Hepatocyte (in vitro differentiated cells): ENCODE results near the gene RBMS1.

Experiments
- CTCF ChIP-seq: fragments of 200-600 bp; sonication (generic); IDR thresholded peaks from 2 replicates; pipeline ENCODE4 v1.5.1; 2016; ENCODE audit warnings: antibody characterized with exemption, mild to moderate bottlenecking; ENCODE audit not compliant: poor library complexity
- EZH2 ChIP-seq: fragments of 200-600 bp; sonication (generic); IDR thresholded peaks from 2 replicates; pipeline ENCODE4 v1.6.1; 2016; ENCODE audit warnings: antibody characterized with exemption, mild to moderate bottlenecking, borderline replicate concordance
- EZH2phosphoT487 ChIP-seq: fragments of 200-600 bp; sonication (generic); IDR thresholded peaks from one replicate; pipeline ENCODE4 v1.6.1; 2018; ENCODE audit warnings: antibody characterized with exemption, mild to moderate bottlenecking, low read depth, moderate library complexity; ENCODE audit not compliant: unreplicated experiment, severe bottlenecking

GRCh38 chr2:160362018-160362417 lies 131.6 kb downstream of the RBMS1 start:
- no peak for TF ChIP-seq CTCF
- no peak for TF ChIP-seq EZH2
- no peak for TF ChIP-seq EZH2phosphoT487
